Stomach (tissue), 4 donors: ENCODE data around the gene PTX4.

Source experiments
- POLR2A ChIP-seq, 4 donors: fragments of 450-650 bp; IDR thresholded peaks; one replicate each; pipeline ENCODE4 v1.6.1; 2016; ENCODE audit warnings: antibody characterized with exemption in 4 of 4, control low read depth in 2 of 4, mild to moderate bottlenecking in 1 of 4, moderate library complexity in 1 of 4
- TF ChIP-seq, protein P1 (sequence below), 7 experiments: fragments of 450-650 bp in 4 of 7; fragments of 200-600 bp in 3 of 7; sonication (generic) in 3 of 7; IDR thresholded peaks; one replicate each; pipeline ENCODE4 v1.5.1; 2016 to 2019; ENCODE audit warnings: antibody characterized with exemption in 7 of 7, control low read depth in 2 of 7, mild to moderate bottlenecking in 1 of 7

- TF ChIP-seq, protein P1, sequence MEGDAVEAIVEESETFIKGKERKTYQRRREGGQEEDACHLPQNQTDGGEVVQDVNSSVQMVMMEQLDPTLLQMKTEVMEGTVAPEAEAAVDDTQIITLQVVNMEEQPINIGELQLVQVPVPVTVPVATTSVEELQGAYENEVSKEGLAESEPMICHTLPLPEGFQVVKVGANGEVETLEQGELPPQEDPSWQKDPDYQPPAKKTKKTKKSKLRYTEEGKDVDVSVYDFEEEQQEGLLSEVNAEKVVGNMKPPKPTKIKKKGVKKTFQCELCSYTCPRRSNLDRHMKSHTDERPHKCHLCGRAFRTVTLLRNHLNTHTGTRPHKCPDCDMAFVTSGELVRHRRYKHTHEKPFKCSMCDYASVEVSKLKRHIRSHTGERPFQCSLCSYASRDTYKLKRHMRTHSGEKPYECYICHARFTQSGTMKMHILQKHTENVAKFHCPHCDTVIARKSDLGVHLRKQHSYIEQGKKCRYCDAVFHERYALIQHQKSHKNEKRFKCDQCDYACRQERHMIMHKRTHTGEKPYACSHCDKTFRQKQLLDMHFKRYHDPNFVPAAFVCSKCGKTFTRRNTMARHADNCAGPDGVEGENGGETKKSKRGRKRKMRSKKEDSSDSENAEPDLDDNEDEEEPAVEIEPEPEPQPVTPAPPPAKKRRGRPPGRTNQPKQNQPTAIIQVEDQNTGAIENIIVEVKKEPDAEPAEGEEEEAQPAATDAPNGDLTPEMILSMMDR (IDR thresholded peaks at IDR 0.05) = no peak
- no peak for TF ChIP-seq POLR2A (IDR thresholded peaks at IDR 0.05)
These were observed 47.9 kb upstream of the PTX4 start for GRCh38 chr16:1536601-1537000.
